Measurements from ENCODE around the gene REN. TPM values are rescaled to one million over a fixed set of nuclear protein-coding genes. Genes with fewer than 3 reads are reported as not detected.

REN gene
- total and polyA plus RNA-seq, 2 of the 13 experiments (the other 11 are each of a cell fraction or from before 2014, with no cell fraction given) = not detected

- TF ChIP-seq ZFP41 (CRISPR knock-in tag; IDR thresholded peaks at IDR 0.05; ENCODE audit: borderline replicate concordance) (no peak), PRDM15 (CRISPR knock-in tag; IDR thresholded peaks at IDR 0.05) (no peak), CBX5 (CRISPR knock-in tag; IDR thresholded peaks at IDR 0.05; ENCODE audit: borderline replicate concordance) (no peak), SCMH1 (CRISPR knock-in tag; IDR thresholded peaks at IDR 0.05; ENCODE audit: borderline replicate concordance) (no peak), ZNF496 (CRISPR knock-in tag; IDR thresholded peaks at IDR 0.05; ENCODE audit: insufficient replicate concordance) (no peak), KDM4B (CRISPR knock-in tag; IDR thresholded peaks at IDR 0.05) (peak; percentile 65), AFF4 (CRISPR knock-in tag; IDR thresholded peaks at IDR 0.05) (no peak), LCORL (IDR thresholded peaks at IDR 0.05) (no peak), LCORL (CRISPR knock-in tag; IDR thresholded peaks at IDR 0.05) (0 out of 2 replicates have a peak, but pooled peaks have one; percentile 27), POLR2AphosphoS2 (IDR thresholded peaks at IDR 0.05; ENCODE audit: low read depth, low read length) (no peak), SETDB1 (CRISPR knock-in tag; IDR thresholded peaks at IDR 0.05; ENCODE audit: borderline replicate concordance) (no peak), ZNF609 (CRISPR knock-in tag; IDR thresholded peaks at IDR 0.05; ENCODE audit: borderline replicate concordance) (peak; percentile 65), FLYWCH1 (CRISPR knock-in tag; IDR thresholded peaks at IDR 0.05) (no peak), GPBP1L1 (CRISPR knock-in tag; IDR thresholded peaks at IDR 0.05) (no peak)
These were observed 47.8 kb upstream of the REN start, which contains the start of gene GOLT1A (continued) for GRCh38 chr1:204213668-204214662.

Measured in HepG2 (cell line).